GM21526 (cell line): Measurements from ENCODE around the gene RHOT2.
A peak's percentile ranks its signal among the peaks of the same experiment; 100 is the strongest.

ENCODE experiments used
- ATAC-seq: cut with Tn5 transposase; IDR thresholded peaks from one replicate; pipeline ENCODE4 v1.9.1; 2021; ENCODE audit warnings: moderate library complexity; ENCODE audit not compliant: unreplicated experiment, low FRiP score

RHOT2 gene

DNA sequence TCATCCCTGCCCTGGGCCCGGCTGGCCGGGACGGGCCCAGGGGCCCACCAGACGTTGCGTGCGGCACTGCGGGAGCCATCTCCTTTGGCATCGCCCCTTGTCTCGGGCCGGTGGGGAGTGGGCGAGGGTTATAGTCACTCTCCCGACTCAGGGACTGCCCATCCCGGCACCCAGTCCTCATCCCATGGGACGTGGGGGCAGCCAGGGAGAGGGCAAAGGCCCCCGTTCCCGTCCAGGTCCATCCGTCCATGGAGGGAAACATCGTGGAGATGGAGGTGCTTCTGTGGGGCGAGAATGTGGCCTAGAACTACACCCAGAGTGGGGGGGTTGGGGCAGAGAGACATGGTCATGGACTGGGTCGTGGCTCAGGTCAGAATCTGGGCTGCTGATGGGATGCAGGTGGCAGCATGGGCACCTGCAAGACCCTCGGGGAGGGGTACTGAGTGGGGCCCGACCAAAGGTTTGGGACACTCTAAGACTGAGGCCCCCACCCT, 21.2 kb upstream of the RHOT2 start:
- ATAC-seq = no peak

DNA sequence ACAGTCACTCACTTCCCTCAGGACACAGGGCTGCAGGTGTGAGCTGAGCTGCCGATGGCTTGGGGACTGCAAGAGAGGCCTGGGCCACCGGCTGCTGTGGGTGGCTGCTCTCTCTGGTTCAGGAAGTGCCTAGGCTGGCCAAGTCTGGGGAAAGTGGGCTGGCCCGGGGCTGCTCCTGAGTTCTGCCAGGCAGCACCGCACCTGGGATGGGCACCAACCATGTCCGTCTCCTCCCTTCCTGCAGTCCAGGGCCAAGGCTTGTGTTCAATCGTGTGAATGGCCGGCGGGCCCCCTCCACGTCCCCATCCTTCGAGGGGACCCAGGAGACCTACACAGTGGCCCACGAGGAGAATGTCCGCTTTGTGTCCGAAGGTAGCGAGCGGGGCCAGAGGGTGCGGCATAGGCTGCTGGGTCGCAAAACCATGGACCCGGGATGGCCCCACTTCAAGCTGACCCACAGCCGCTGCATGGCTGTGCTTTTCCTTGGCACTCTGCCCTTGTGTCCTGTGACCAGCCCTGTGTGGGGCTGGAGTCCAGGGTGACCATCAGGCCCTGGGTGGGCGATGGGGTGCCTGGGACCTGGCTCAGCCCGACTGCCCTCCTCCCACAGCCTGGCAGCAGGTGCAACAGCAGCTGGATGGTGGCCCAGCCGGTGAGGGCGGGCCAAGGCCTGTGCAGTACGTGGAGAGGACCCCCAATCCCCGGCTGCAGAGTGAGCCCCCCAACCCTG, 20.6 kb upstream of the RHOT2 start:
- ATAC-seq = no peak

DNA sequence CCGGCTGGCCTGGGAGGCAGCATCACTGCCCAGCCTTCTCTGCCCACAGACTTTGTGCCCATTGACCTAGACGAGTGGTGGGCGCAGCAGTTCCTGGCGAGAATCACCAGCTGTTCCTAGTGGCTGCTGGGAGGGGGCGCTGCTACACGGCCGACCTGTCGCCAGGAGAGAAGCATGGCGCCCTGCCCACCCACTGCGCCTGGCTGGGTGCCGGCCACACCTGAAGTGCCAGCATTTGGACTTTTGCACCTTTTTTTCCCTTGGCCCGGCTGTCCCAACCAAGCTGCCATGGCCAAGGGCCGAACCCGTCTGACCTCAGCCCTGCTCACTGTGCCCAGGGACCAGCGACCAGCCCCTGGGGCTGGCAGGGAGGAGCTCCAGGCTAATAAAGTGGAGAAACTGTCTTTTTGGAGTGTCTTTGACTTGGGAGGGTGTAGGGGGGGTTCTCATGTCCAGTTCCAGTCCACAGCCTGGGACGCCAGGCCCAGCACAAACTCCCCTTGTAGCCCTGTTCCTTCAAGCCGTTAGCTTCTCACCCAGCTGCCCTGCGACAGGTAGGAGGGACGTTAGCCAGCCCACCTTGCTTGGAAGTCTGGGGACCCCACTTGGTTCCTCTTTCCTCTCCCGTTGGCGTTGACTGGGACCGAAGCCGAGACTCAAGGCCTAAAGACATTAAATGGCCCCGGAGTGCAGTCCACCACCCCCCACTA, 19.7 kb upstream of the RHOT2 start:
- no peak for ATAC-seq

DNA sequence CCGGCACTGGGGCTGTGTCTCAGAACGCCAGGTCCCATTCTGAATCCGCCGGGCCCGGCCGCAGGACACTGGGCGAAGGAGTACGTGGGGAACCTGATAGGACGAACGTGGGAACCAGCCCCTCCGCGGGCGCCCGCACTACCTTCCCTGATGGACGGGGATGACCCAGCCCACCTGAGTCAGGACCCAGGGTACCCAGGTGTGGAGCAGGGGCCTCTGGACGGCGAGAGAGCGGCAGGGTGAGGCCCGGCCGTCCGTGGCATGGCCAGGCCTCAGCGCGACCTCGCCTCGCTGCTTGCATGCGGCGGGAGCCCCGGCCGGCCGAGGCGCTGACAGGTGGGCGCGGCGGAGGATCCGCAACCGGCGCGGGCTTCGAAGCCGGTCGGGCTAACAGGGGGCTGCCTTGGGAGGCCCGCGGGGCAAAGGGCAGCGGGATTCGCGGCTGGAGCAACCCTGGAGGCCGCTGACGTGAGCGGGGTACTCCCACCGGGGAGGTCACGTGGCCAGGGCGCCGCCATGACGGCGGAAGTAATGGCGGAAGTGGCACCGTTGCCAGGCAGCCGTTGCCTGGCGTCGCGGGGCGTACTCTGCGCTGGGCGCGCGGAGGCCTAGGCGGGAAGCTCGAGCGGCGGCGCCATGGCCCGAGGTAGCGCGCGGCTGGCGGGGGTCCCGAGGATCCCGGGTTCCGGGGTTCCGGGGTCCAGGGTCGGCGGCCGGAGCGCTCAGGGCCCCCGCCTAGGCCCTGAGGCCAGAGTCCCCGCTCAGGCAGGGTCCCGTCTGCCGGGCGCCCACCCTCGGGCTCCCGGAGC, 18.9 kb upstream of the RHOT2 start, which contains the start of gene WDR90:
Gene WDR90 (plus strand): TSS at position 585 of the 809 bp plus-strand sequence. CDS start 52 bp downstream, at position 637.
- ATAC-seq = peak; percentile 52

DNA sequence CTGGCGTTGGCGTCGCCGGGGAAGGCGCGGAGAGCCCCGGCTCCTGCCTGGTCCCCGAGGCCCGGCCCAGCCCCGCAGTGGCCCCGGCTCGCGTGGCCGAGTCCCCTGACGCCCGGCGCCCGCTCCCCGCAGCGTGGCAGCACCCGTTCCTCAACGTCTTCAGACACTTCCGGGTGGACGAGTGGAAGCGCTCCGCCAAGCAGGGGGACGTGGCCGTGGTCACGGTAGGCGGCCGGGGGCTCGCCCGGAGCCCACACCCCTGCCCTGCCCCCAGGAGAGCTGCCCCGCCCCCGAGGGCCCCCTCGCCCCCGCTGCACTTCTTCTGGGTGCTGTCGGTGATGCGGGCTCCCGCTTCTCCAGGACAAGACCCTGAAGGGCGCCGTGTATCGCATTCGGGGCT, 18.3 kb upstream of the RHOT2 start:
- ATAC-seq = no peak

DNA sequence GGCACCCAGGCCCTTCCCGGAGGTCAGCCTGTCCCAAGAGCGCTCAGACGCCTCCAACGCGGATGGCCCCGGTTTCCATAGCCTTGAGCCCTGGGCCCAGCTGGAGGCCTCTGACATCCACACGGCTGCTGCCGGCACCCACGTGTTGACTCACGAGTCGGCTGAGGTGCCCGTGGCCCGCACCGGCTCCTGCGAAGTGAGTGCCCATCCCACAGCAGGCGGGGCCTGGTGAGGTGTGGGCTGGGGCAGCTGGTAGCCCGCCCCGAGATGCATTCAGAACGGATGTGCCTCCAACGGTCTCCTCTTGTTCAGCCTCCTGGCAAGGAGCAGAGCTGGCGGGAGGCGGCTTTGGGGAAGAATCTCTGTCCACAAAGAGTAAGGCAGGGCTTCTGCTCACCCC, 16.1 kb upstream of the RHOT2 start:
- ATAC-seq = no peak

DNA sequence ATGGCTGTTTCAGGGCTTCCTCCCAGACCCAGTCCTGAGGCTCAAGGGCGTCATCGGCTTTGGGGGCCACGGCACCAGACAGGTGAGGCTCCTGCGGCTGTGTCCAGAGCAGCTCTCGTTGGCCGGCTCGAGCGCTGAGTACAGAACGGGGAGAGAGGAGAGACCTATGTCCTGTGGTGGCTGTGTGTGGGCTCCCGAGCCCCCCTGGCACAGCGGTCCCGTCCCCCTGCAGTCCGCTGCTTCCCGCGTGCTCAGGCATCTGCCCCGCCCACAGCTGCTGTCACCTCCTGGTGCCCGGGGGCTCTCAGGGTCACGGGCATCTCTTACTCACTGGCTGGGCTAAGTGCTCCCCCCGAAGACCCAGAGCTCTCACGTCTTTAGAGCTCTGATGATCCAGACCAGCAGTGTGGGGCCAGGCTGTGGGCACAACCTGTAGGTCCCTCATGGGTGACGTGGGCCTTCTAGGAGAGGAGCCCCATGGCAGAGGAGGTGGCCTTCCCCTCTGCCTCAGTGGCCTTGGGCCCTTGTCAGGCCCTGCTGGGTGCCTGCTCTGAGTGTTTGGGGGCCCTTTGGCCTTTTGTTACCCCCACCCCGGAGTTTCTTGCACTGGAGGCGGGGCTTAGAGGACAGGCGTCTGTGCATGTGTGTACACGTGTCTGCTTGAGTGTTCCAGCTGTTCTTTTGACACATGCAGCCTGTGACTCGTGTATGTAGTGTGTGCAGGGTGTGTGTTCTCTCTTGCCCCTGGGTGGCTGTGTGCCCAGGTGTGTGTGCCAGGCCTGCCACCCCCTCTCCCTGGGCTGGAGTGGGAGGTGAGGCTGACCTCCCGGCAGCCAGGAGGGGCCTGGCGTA, 15.3 kb upstream of the RHOT2 start:
- no peak for ATAC-seq

DNA sequence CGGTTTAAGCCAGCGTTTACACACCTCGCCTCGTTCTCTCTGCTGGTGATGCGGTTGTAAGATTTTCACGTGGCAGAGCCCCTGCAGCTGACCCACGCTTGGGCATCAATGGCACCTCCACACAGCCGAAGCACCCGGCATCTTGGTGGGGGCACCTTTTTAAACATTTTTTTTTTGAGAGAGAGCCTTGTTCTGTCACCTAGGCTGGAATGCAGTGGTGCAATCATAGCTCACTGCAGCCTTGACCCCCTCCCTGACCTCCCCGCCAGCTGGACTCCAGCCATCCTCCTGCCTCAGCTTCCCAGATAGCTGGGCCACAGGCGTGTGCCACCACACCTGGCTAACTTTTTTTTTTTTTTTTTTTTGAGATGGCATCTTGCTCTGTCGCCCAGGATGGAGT, 13.9 kb upstream of the RHOT2 start:
- ATAC-seq = no peak

DNA sequence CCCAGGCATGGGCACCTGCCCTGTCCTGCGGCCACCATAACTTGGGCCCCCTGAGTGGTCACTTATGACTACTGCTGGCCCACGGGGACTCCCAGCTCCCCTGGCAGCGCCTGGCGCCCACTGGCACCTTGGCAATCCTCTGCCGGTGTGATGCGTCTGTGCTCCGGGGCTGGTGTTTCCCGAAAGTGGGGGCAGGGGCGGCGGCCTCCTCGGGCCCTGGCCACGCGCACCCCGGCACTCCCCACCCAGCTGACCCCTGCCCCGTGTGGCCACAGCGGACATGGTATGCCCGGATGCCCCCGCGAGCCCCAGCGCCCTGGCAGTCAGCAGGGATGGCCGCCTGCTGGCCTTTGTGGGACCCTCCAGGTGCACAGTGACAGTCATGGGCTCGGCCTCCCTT, 10.4 kb upstream of the RHOT2 start:
- ATAC-seq = no peak

DNA sequence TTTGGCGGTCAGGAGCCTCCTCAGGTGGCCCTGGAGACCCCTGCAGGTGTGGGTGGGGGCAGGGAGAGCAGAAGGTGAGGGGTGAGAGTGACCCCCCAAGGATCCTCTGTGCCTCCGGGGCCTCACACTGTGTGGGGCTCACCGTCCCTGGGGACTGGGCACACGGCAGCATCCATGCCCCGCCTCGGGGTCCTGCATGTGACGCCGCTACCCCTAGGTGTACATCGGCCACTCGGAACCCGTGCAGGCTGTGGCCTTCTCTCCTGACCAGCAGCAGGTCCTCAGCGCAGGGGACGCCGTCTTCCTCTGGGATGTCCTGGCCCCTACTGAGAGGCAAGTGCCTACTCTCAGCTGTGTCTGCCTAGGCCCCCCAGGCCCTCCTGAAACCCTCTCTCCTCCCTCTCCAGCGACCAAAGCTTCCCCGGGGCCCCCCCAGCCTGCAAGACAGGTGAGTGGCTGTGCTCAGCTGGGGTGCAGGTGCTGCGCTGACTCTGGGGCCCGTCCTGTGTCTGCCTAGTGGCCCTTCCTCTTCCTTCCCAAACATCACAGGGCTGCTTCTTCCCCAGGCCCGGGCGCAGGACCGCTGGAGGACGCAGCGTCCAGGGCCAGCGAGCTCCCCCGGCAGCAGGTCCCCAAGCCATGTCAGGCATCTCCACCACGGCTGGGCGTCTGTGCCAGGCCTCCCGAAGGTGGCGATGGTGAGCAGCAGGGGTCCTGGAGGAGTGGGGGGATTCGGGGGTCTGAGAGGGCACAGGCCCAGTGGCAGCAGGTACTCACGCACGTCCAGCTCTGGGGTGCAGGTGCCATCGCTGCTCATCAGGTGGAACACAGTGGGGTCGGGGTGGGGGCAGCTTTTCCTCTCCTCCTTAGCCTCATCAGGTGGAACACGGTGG, 9.0 kb upstream of the RHOT2 start:
- no peak for ATAC-seq

DNA sequence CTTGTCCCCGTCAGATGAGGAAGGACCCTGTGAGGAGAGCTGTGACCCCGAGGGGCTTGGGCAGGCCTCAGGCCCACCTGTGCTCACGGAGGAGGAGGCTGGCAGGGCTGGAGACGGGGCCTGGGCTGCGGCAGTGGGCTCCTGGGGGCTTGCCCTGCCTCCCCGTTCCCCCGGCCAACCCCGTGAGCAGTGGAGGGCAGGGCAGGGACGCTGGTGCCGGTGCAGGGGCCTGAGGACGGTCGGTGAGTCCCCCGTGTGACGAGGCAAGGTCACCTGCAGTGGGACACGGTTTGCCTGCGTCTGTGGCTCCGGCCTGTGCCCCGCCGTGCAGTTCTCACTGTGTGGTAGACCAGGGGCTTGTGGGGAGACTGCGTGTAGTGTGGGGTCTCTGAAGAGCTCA, 8.3 kb upstream of the RHOT2 start:
- ATAC-seq = no peak

DNA sequence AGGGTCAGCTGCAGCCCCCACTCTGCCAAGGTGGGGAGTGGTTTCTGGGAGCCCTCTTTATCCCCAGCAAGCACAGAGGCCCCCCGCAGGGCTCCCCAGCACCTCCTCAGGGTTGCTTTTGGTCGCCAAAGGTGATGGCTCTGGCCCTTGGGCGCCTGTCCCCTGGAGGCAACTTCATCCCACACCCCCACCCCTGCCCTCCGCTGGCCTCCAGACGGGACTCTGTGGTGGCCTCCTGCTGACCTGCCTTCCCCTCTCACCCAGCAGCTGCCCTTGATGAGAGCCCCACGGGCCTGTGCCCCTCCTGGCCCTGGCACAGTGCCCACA, 7.8 kb upstream of the RHOT2 start:
- no peak for ATAC-seq

DNA sequence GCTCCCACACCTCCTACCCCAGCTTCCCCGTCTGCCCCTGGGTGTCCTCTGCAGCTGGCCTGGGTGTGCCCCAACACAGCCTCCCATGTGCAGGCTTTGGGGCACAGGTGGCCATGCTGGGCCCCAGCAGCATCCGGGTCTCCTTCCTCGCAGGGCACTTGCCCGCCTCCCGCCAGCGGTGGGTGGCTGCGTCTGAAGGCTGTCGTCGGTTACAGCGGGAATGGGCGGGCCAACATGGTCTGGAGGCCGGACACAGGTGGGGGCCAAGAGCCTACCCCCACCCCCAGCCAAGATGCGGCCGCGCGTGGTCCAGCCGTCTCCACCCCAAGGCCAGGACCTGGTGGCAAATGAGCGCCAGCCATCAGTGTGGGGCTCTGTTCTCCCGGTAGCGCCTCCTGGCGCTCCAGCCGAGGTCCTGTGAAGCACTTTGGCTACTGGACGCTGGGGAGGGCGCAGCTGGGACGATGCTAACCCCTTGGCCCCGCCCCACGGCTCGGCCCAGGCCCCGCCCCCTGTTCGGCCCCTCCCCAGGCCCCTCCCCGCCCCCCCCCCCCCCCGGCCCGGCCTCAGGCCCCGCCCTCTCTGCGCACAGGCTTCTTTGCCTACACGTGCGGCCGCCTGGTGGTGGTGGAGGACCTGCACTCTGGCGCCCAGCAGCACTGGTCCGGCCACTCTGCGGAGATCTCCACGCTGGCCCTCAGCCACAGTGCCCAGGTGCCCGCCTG, 7.3 kb upstream of the RHOT2 start:
- peak; percentile 32 for ATAC-seq

DNA sequence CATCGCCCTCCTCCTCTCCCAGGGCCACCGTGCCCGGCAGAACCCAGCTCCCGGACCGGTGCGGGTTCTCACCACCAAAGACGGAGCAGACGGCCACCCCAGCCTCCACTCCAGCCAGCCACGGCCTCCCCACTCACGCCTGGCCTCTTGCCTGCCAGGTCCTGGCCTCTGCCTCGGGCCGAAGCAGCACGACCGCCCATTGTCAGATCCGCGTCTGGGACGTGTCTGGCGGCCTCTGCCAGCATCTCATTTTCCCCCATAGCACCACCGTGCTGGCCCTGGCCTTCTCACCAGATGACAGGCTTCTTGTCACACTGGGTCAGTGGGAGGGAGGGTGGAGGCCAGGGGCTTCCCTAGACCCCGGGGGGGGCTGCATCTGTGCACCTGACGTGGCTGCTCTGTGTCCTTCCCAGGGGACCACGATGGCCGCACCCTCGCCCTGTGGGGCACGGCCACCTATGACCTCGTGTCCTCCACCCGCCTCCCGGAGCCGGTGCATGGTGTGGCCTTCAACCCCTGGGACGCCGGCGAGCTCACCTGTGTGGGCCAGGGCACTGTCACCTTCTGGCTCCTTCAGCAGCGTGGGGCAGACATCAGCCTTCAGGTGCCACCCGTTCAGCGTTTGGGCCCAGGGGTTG, 6.6 kb upstream of the RHOT2 start:
- no peak for ATAC-seq

DNA sequence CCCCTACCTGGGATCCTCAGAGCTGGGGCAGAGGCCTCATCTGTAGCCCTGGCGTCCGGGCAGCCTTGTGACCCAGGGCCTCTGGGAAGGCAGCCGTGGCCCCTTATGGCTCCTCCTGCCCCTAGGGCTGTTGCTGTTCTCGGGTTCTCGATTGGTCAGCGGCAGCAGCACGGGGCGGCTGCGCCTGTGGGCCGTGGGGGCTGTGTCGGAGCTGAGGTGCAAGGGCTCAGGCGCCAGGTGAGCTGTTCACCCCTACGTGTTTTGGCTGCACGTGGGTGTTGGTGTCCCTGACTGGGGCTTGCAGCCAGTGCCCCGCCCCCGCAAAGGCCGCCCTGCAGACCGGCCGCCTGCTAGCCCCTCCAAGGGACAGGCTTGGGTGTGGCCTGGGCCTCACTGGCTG, 5.8 kb upstream of the RHOT2 start:
- ATAC-seq = no peak

DNA sequence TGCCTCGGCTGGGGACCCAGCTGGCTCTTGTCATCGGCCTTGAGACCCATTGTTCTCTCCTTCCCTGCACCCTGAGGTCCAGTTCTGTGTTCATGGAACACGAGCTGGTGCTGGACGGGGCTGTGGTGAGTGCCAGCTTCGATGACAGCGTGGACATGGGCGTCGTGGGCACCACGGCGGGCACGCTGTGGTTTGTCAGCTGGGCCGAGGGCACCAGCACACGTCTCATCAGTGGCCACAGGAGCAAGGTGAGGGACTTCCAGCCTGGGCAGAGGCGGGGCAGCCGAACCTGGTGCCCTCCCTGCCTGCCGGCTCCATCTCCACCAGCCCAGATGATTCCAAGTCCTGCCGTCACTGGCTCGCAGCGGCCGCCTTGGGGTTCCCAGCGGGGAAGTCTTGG, 5.3 kb upstream of the RHOT2 start:
- no peak for ATAC-seq

DNA sequence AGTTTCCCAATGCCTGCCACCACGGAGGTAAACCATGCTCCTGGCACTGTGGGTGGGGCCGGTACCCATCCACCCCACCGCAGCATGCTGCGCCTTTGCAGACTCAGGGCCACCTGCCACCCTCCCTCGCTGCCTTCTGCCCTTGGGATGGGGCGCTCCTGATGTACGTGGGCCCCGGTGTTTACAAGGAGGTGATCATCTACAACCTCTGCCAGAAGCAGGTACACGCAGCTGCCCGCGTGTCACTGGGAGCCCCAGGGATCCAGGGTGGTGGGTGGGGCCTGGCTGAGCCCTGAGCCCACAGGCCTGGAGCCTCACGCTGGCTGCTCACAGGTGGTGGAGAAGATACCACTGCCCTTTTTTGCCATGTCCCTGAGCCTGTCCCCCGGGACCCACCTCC, 1.4 kb upstream of the RHOT2 start:
- no peak for ATAC-seq

DNA sequence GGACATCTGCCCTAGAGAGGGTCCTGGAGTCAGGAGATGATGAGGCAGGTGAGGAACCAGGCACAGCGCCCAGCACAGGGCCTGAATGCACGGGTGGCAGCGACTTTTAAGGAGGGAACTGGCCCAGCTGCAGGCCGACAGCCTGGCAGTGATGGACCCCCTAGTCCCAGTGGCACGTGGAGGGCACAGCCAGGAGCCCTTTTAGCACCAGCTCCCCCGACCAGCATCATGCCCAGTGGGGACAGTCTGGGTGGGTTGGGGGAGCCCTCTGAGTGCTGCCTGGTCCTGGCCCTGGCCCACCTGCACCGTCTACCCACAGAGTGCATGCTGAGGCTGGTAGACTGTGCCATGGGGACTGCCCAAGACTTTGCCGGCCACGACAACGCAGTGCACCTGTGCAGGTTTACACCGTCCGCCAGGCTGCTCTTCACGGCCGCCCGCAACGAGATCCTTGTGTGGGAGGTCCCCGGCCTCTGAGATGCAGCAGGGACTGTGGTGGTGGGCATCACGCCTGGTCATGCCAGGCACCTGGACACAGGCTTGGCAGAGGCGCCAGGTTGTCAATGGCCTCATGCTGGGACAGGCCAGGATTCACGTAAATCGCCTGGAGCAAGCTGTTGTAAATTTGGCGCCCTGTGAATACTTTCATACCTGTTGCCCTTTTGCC, 686 bp upstream of the RHOT2 start:
- ATAC-seq = no peak
